Measurements from ENCODE around the gene CTNNA3. TPM values are rescaled to one million over a fixed set of nuclear protein-coding genes. Genes with fewer than 3 reads are reported as not detected.

Gene CTNNA3
- total RNA-seq, 6 experiments from 2014 or later: 0.19 to 3.6 (median 1.2) TPM

GRCh38 chr10:66521506-66521905, 1174.5 kb downstream of the CTNNA3 start:
- 38% methylated on average over 1 of the region's 1 CpG for WGBS (ENCODE audit: insufficient coverage, low coverage, low lambda C conversion rate, missing lambda C conversion rate)
- intact Hi-C loops (cut with DNase I): no loop called here

DNA sequence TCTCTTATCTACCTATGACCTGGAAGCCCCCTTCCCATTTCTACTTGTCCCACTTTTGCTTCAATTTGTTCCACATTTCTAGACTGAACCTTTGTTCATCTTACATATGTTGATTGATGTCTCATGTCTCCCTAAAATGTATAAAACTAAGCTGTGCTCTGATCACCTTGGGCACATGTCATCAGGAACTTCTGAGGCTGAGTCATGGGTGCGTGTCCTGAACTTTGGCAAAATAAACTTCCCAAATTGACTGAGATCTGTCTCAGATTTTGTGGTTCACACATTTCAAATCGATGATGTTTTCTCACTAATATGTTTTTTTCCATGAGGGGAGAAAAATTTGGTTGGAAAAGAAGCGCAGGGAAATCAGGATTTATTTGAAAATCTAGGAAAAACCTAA, 1176.4 kb downstream of the CTNNA3 start:
- H3K4me1 ChIP-seq: no peaks in the 10 kb centered on the region
- H3K27ac ChIP-seq: no peak overlapping the region
- TF ChIP-seq POLR2A (IDR thresholded peaks at IDR 0.05): no peak
- TF ChIP-seq CTCF (IDR thresholded peaks at IDR 0.05): no peak
- H3K27me3 ChIP-seq: no peaks in the 10 kb centered on the region
- no peaks in the 10 kb centered on the region for H3K9me3 ChIP-seq
- H3K4me3 ChIP-seq: no peak overlapping the region
- 79% methylated on average over 3 of the region's 3 CpGs for whole genome bisulfite sequencing (ENCODE audit: insufficient coverage, low coverage, low lambda C conversion rate, missing lambda C conversion rate)
- intact Hi-C loops (cut with DNase I): no loop called here
- DNase-seq (no peak), ATAC-seq (no peak)
- no peaks in the 10 kb centered on the region for H3K36me3 ChIP-seq

More at GRCh38 chr10:66521506-66521905, 1174.5 kb downstream of the CTNNA3 start:
- Histone ChIP-seq H3K4me1 (no peaks in the 10 kb centered on the region), H3K4me3 (no peak overlapping the region), H3K36me3 (no peaks in the 10 kb centered on the region), H3K27ac (no peak overlapping the region), H3K9me3 (no peaks in the 10 kb centered on the region), H3K27me3 (no peaks in the 10 kb centered on the region)
- ATAC-seq (no peak), DNase-seq (no peak)
- no peak for TF ChIP-seq CTCF (IDR thresholded peaks at IDR 0.05)
- TF ChIP-seq POLR2A (IDR thresholded peaks at IDR 0.05): no peak

GRCh38 chr10:66514666-66515065, 1181.3 kb downstream of the CTNNA3 start:
- no peaks in the 10 kb centered on the region for H3K36me3 ChIP-seq
- DNase-seq (no peak), ATAC-seq (no peak)
- TF ChIP-seq CTCF (IDR thresholded peaks at IDR 0.05) (no peak), POLR2A (IDR thresholded peaks at IDR 0.05) (no peak)
- no peak overlapping the region for H3K4me3 ChIP-seq
- intact Hi-C loops (cut with DNase I): no loop called here
- H3K9me3 ChIP-seq: no peaks in the 10 kb centered on the region
- 35% methylated on average over 1 of the region's 1 CpG for WGBS (ENCODE audit: insufficient coverage, low coverage, low lambda C conversion rate, missing lambda C conversion rate)
- no peak overlapping the region for H3K27ac ChIP-seq
- H3K4me1 ChIP-seq: no peaks in the 10 kb centered on the region
- no peaks in the 10 kb centered on the region for H3K27me3 ChIP-seq

- H3K27ac ChIP-seq: no peak overlapping the region
- no peaks in the 10 kb centered on the region for H3K9me3 ChIP-seq
- no peak overlapping the region for H3K4me3 ChIP-seq
- no peak for DNase-seq
- TF ChIP-seq CTCF (IDR thresholded peaks at IDR 0.05) (no peak), POLR2A (IDR thresholded peaks at IDR 0.05) (no peak)
- no peaks in the 10 kb centered on the region for H3K27me3 ChIP-seq
- WGBS (ENCODE audit: insufficient coverage, low coverage, low lambda C conversion rate, missing lambda C conversion rate): 40% methylated on average over 1 of the region's 2 CpGs
- no peaks in the 10 kb centered on the region for H3K36me3 ChIP-seq
- no peak for ATAC-seq
- no peaks in the 10 kb centered on the region for H3K4me1 ChIP-seq
- intact Hi-C loops (cut with DNase I): no loop called here
Observed at GRCh38 chr10:66513504-66513903, 1182.5 kb downstream of the CTNNA3 start.

Data from right lobe of liver (tissue), 6 donors.